Glutamatergic neuron (in vitro differentiated cells): ENCODE measurements around the gene CMTM4. TPM values are rescaled to one million over a fixed set of nuclear protein-coding genes. Genes with fewer than 3 reads are reported as not detected.

Source experiments
- DNase-seq: peaks from one replicate; pipeline ENCODE4 v3.0.0; 2022
- H3K27ac Mint-ChIP-seq: one replicate; pipeline ENCODE4 v1.8.0; 2020; ENCODE audit warnings: mild to moderate bottlenecking, mixed read lengths, inconsistent platforms; ENCODE audit not compliant: unreplicated experiment
- H3K27me3 Mint-ChIP-seq: one replicate; pipeline ENCODE4 v1.8.0; 2020; ENCODE audit warnings: mild to moderate bottlenecking, moderate library complexity, mixed read lengths, inconsistent platforms; ENCODE audit not compliant: unreplicated experiment
- H3K36me3 Mint-ChIP-seq: one replicate; pipeline ENCODE4 v1.8.0; 2020; ENCODE audit warnings: mild to moderate bottlenecking, mixed read lengths, inconsistent platforms; ENCODE audit not compliant: unreplicated experiment
- H3K4me1 Mint-ChIP-seq: one replicate; pipeline ENCODE4 v1.8.0; 2020; ENCODE audit warnings: mild to moderate bottlenecking, low read depth, mixed read lengths, inconsistent platforms; ENCODE audit not compliant: unreplicated experiment
- H3K4me3 Mint-ChIP-seq: one replicate; pipeline ENCODE4 v1.8.0; 2020; ENCODE audit warnings: mild to moderate bottlenecking, mixed read lengths, inconsistent platforms; ENCODE audit not compliant: unreplicated experiment
- H3K9me3 Mint-ChIP-seq: one replicate; pipeline ENCODE4 v1.8.0; 2020; ENCODE audit warnings: mild to moderate bottlenecking, moderate library complexity, mixed read lengths, inconsistent platforms; ENCODE audit not compliant: unreplicated experiment
- total RNA-seq: library from RNA; stranded (reverse); fragmentation: NEBNext Ultra II Directional; extraction: Animal tissue kit (Norgen Biotek cat#: 25700); gene quantifications from one replicate; pipeline ENCODE4 v1.2.1, GENCODE V29; 2021; ENCODE audit not compliant: unreplicated experiment
- TF ChIP-seq, protein P1 (sequence below): fragments of 200-600 bp; sonication (generic); IDR thresholded peaks from one replicate; pipeline ENCODE4 v1.5.0; 2021; ENCODE audit not compliant: partially characterized antibody, unreplicated experiment

CMTM4 gene
- total RNA-seq, 1 donor from 2014 or later: 8.2 TPM

- Mint-ChIP-seq H3K27me3 (no peaks in the 10 kb centered on the region), H3K4me1 (peaks cover 25% of the 10 kb centered on the region), H3K36me3 (no peaks in the 10 kb centered on the region), H3K27ac (peak overlapping the region; percentile 98), H3K4me3 (peak overlapping the region; percentile 73), H3K9me3 (no peaks in the 10 kb centered on the region)
- DNase-seq: no peak
- TF ChIP-seq, protein P1, sequence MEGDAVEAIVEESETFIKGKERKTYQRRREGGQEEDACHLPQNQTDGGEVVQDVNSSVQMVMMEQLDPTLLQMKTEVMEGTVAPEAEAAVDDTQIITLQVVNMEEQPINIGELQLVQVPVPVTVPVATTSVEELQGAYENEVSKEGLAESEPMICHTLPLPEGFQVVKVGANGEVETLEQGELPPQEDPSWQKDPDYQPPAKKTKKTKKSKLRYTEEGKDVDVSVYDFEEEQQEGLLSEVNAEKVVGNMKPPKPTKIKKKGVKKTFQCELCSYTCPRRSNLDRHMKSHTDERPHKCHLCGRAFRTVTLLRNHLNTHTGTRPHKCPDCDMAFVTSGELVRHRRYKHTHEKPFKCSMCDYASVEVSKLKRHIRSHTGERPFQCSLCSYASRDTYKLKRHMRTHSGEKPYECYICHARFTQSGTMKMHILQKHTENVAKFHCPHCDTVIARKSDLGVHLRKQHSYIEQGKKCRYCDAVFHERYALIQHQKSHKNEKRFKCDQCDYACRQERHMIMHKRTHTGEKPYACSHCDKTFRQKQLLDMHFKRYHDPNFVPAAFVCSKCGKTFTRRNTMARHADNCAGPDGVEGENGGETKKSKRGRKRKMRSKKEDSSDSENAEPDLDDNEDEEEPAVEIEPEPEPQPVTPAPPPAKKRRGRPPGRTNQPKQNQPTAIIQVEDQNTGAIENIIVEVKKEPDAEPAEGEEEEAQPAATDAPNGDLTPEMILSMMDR: no peak
These were observed 44.0 kb upstream of the CMTM4 start for GRCh38 chr16:66740533-66740932.

DNA sequence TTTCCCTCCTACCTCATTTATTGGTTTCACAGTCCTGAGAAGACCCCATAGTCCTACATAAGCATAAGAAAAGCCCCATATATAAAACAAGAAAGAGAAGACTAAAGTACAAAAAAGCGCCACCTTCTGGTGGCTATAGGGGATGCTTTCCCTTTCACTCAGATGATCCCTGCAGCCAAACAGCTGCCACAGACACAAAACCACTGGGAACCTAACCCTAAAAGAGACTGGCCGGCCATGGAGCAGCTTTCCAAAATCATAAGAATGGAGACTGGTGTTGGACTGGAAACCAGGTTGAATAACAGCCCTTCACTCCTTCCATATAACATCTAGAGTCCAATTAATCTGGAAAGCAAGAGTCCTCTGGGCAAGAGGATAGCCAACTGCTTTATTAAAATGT is 43.5 kb upstream of the CMTM4 start:
- Mint-ChIP-seq H3K27ac (peak overlapping the region; percentile 98), H3K4me3 (peak overlapping the region; percentile 73), H3K4me1 (peaks cover 25% of the 10 kb centered on the region), H3K36me3 (no peaks in the 10 kb centered on the region), H3K27me3 (no peaks in the 10 kb centered on the region), H3K9me3 (no peaks in the 10 kb centered on the region)
- TF ChIP-seq, protein P1: peak; percentile 86
- DNase-seq: peak; percentile 32

GRCh38 chr16:66735891-66736290 is 39.3 kb upstream of the CMTM4 start:
- no peak for DNase-seq
- no peaks in the 10 kb centered on the region for H3K9me3 Mint-ChIP-seq
- H3K27ac Mint-ChIP-seq: no peak overlapping the region
- H3K4me1 Mint-ChIP-seq: peaks cover 15% of the 10 kb centered on the region
- no peak overlapping the region for H3K4me3 Mint-ChIP-seq
- no peaks in the 10 kb centered on the region for H3K36me3 Mint-ChIP-seq
- H3K27me3 Mint-ChIP-seq: no peaks in the 10 kb centered on the region
- TF ChIP-seq, protein P1: no peak

DNA sequence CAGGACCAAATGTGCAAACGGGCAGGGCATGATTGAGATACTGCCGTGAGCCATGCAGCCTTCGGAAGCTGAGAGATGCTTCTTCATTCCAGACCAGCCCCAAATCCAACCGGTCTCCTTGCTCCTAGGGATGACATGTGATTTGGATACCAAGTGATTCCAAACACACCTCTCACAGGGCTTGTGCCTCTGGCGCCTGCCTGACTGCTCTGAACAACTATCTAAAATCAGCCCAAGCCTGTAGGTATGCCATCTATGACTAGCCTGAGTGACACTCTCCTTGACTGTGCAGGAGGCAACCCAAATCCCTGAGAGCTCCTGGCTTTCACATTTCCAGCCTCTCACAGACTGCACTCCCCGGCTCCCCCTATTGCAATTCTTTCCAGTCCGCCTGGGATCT is 34.6 kb upstream of the CMTM4 start:
- Mint-ChIP-seq H3K9me3 (no peaks in the 10 kb centered on the region), H3K4me3 (no peak overlapping the region), H3K36me3 (no peaks in the 10 kb centered on the region)

DNA sequence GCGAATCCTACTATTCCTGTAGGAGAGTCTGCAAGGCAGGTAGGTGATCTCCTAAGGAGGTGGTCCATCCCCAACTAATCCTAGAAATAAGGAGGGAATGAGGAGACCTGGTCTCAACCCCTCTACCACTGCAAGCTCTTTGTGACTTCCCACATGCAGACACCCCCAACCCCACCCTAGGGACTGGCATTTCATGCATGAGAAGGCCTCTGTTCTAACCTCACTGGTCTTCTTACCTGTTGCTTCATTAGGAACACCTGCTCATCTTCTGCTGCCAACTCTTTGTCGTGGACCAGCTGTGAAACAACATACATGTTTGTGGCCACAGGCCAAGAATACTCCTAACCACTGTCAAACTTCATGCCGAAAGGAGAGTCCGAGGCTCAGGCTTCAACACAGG is 32.3 kb upstream of the CMTM4 start:
- Mint-ChIP-seq H3K4me3 (no peak overlapping the region), H3K27ac (peak overlapping the region; percentile 29), H3K36me3 (no peaks in the 10 kb centered on the region), H3K27me3 (no peaks in the 10 kb centered on the region), H3K9me3 (no peaks in the 10 kb centered on the region), H3K4me1 (no peaks in the 10 kb centered on the region)
- TF ChIP-seq, protein P1: no peak
- DNase-seq: no peak

More for the DNA sequence above, 34.6 kb upstream of the CMTM4 start:
- no peak for DNase-seq
- Mint-ChIP-seq H3K27ac (no peak overlapping the region), H3K27me3 (no peaks in the 10 kb centered on the region), H3K4me1 (no peaks in the 10 kb centered on the region)
- TF ChIP-seq, protein P1: no peak
